H1 (cell line): ENCODE measurements around the gene SLC25A20. TPM values are rescaled to one million over a fixed set of nuclear protein-coding genes. Genes with fewer than 3 reads are reported as not detected.

Experiments used
- E2F6 ChIP-seq: IDR thresholded peaks from 2 replicates; pipeline ENCODE4 v1.6.1; 2012; ENCODE audit warnings: inconsistent platforms
- GABPA ChIP-seq: IDR thresholded peaks from 2 replicates; pipeline ENCODE4 v1.6.1; 2011; ENCODE audit warnings: mild to moderate bottlenecking, low read length, moderate library complexity, borderline replicate concordance; ENCODE audit not compliant: insufficient read depth
- KDM4A ChIP-seq: IDR thresholded peaks from one replicate; pipeline ENCODE4 v1.7.1; 2012; ENCODE audit warnings: low read depth, mild to moderate bottlenecking, moderate library complexity, low read length, inconsistent platforms; ENCODE audit not compliant: severe bottlenecking
- SIX5 ChIP-seq: IDR thresholded peaks from 2 replicates; pipeline ENCODE4 v1.6.1; 2011; ENCODE audit warnings: mild to moderate bottlenecking, low read depth, low read length
- SP4 ChIP-seq: IDR thresholded peaks from 2 replicates; pipeline ENCODE4 v1.6.1; 2012; ENCODE audit warnings: low read length, inconsistent platforms
- TEAD4 ChIP-seq: IDR thresholded peaks from 2 replicates; pipeline ENCODE4 v1.6.1; 2012; ENCODE audit warnings: low read depth, low read length, inconsistent platforms, mixed read lengths
- USF2 ChIP-seq: IDR thresholded peaks from 2 replicates; pipeline ENCODE4 v1.6.1; 2011; ENCODE audit warnings: low read length, improper control_type of control experiment
- polyA plus RNA-seq, 7 experiments: library from polyadenylated mRNA; depleted of rRNA in 3 of 7; stranded (reverse) in 5 of 7; unstranded in 2 of 7; fragments of >200 nt in 5 of 7; fragments of 200-250 nt in 2 of 7; gene quantifications; 1 replicate in 5 of 7; 2 replicates in 1 of 7; 4 replicates in 1 of 7; pipeline versions ENCODE4 v1.2.1 to v1.2.3, GENCODE V29; 2011 to 2013; ENCODE audit warnings: missing spikeins in 2 of 7, mixed read lengths in 2 of 7
- total RNA-seq: library from RNA; stranded (reverse); fragmentation: NEBNext Ultra II Directional; extraction: Animal tissue kit (Norgen Biotek cat#: 25700); gene quantifications from 2 replicates; pipeline ENCODE4 v1.2.1, GENCODE V29; 2021
- TF ChIP-seq, protein P1 (sequence below): fragments of 300-600 bp; sonication (generic); IDR thresholded peaks from 2 replicates; pipeline ENCODE4 v1.7.1; 2012; ENCODE audit warnings: low read length, moderate library complexity, mild to moderate bottlenecking, inconsistent platforms; ENCODE audit not compliant: insufficient replicate concordance

SLC25A20 gene
- total and polyA plus RNA-seq, 2 of the 8 experiments (the other 6 are each of a cell fraction or from before 2014, with no cell fraction given): 3.8 to 4.0 TPM

GRCh38 chr3:48918388-48919214 lies 19.9 kb upstream of the SLC25A20 start, which contains the start of gene ARIH2 (continued):
- TF ChIP-seq, protein P1, sequence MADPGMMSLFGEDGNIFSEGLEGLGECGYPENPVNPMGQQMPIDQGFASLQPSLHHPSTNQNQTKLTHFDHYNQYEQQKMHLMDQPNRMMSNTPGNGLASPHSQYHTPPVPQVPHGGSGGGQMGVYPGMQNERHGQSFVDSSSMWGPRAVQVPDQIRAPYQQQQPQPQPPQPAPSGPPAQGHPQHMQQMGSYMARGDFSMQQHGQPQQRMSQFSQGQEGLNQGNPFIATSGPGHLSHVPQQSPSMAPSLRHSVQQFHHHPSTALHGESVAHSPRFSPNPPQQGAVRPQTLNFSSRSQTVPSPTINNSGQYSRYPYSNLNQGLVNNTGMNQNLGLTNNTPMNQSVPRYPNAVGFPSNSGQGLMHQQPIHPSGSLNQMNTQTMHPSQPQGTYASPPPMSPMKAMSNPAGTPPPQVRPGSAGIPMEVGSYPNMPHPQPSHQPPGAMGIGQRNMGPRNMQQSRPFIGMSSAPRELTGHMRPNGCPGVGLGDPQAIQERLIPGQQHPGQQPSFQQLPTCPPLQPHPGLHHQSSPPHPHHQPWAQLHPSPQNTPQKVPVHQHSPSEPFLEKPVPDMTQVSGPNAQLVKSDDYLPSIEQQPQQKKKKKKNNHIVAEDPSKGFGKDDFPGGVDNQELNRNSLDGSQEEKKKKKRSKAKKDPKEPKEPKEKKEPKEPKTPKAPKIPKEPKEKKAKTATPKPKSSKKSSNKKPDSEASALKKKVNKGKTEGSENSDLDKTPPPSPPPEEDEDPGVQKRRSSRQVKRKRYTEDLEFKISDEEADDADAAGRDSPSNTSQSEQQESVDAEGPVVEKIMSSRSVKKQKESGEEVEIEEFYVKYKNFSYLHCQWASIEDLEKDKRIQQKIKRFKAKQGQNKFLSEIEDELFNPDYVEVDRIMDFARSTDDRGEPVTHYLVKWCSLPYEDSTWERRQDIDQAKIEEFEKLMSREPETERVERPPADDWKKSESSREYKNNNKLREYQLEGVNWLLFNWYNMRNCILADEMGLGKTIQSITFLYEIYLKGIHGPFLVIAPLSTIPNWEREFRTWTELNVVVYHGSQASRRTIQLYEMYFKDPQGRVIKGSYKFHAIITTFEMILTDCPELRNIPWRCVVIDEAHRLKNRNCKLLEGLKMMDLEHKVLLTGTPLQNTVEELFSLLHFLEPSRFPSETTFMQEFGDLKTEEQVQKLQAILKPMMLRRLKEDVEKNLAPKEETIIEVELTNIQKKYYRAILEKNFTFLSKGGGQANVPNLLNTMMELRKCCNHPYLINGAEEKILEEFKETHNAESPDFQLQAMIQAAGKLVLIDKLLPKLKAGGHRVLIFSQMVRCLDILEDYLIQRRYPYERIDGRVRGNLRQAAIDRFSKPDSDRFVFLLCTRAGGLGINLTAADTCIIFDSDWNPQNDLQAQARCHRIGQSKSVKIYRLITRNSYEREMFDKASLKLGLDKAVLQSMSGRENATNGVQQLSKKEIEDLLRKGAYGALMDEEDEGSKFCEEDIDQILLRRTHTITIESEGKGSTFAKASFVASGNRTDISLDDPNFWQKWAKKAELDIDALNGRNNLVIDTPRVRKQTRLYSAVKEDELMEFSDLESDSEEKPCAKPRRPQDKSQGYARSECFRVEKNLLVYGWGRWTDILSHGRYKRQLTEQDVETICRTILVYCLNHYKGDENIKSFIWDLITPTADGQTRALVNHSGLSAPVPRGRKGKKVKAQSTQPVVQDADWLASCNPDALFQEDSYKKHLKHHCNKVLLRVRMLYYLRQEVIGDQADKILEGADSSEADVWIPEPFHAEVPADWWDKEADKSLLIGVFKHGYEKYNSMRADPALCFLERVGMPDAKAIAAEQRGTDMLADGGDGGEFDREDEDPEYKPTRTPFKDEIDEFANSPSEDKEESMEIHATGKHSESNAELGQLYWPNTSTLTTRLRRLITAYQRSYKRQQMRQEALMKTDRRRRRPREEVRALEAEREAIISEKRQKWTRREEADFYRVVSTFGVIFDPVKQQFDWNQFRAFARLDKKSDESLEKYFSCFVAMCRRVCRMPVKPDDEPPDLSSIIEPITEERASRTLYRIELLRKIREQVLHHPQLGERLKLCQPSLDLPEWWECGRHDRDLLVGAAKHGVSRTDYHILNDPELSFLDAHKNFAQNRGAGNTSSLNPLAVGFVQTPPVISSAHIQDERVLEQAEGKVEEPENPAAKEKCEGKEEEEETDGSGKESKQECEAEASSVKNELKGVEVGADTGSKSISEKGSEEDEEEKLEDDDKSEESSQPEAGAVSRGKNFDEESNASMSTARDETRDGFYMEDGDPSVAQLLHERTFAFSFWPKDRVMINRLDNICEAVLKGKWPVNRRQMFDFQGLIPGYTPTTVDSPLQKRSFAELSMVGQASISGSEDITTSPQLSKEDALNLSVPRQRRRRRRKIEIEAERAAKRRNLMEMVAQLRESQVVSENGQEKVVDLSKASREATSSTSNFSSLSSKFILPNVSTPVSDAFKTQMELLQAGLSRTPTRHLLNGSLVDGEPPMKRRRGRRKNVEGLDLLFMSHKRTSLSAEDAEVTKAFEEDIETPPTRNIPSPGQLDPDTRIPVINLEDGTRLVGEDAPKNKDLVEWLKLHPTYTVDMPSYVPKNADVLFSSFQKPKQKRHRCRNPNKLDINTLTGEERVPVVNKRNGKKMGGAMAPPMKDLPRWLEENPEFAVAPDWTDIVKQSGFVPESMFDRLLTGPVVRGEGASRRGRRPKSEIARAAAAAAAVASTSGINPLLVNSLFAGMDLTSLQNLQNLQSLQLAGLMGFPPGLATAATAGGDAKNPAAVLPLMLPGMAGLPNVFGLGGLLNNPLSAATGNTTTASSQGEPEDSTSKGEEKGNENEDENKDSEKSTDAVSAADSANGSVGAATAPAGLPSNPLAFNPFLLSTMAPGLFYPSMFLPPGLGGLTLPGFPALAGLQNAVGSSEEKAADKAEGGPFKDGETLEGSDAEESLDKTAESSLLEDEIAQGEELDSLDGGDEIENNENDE: no peak
- TF ChIP-seq TEAD4 (no peak), SP4 (no peak), GABPA (peak; percentile 96), E2F6 (no peak), KDM4A (peak; percentile 84), USF2 (no peak), SIX5 (no peak)
